Left ventricle myocardium inferior (tissue), 1 donor: ENCODE data around the gene TMCC1. TPM values are rescaled to one million over a fixed set of nuclear protein-coding genes. Genes with fewer than 3 reads are reported as not detected.
A peak's percentile ranks its signal among the peaks of the same experiment; 100 is the strongest.

ENCODE experiments used
- DNase-seq: peaks from one replicate; pipeline ENCODE4 v3.0.0-alpha.2; 2020
- H3K27ac ChIP-seq: fragments of 200-600 bp; replicated peaks from 2 replicates; pipeline ENCODE4 v1.8.0; 2021
- H3K27me3 ChIP-seq: fragments of 200-600 bp; 2 replicates; pipeline ENCODE4 v1.8.0; 2021; ENCODE audit warnings: low read depth
- H3K36me3 ChIP-seq: fragments of 200-600 bp; 2 replicates; pipeline ENCODE4 v1.8.0; 2021
- H3K4me1 ChIP-seq: fragments of 200-600 bp; 2 replicates; pipeline ENCODE4 v1.8.0; 2021
- H3K4me3 ChIP-seq: fragments of 200-600 bp; 2 replicates; pipeline ENCODE4 v1.8.0; 2021; ENCODE audit warnings: mild to moderate bottlenecking, moderate library complexity
- H3K9me3 ChIP-seq: fragments of 200-600 bp; replicated peaks from 2 replicates; pipeline ENCODE4 v1.8.0; 2021
- CTCF ChIP-seq: fragments of 200-600 bp; IDR thresholded peaks from 2 replicates; pipeline ENCODE4 v1.8.0; 2021; ENCODE audit warnings: antibody characterized with exemption, mild to moderate bottlenecking, borderline replicate concordance
- intact Hi-C: fragments of 100-400 bp; cut with micrococcal nuclease; formaldehyde crosslinking; loops from one replicate; pipeline ENCODE4 v1.11.0; 2022
- total RNA-seq: library from RNA; stranded (reverse); fragmentation: NEBNext Ultra II Directional; extraction: Animal tissue kit (Norgen Biotek cat#: 25700); gene quantifications from one replicate; pipeline ENCODE4 v1.2.1, GENCODE V29; 2021
- donor health status: DM: no; HTN: yes; CAD: no; lungs with severe emphysema.

TMCC1 gene
- total RNA-seq, 1 donor from 2014 or later = 28.3 TPM

- peak overlapping the region; percentile 76 for H3K27ac ChIP-seq
- peak overlapping the region; percentile 15 for H3K4me3 ChIP-seq
- no peaks in the 10 kb centered on the region for H3K27me3 ChIP-seq
- no peaks in the 10 kb centered on the region for H3K9me3 ChIP-seq
- intact Hi-C loops = no loop called here
- H3K36me3 ChIP-seq = peaks cover 2% of the 10 kb centered on the region
- peaks cover 42% of the 10 kb centered on the region for H3K4me1 ChIP-seq
- no peak for DNase-seq
- TF ChIP-seq CTCF = no peak
Measured at GRCh38 chr3:129663930-129664646, 229.4 kb downstream of the TMCC1 start.

GRCh38 chr3:129663045-129663446 lies 230.5 kb downstream of the TMCC1 start:
- H3K27me3 ChIP-seq = no peaks in the 10 kb centered on the region
- H3K9me3 ChIP-seq = no peaks in the 10 kb centered on the region
- no peak for DNase-seq
- TF ChIP-seq CTCF = no peak
- no peak overlapping the region for H3K4me3 ChIP-seq
- peak overlapping the region; percentile 76 for H3K27ac ChIP-seq
- no peaks in the 10 kb centered on the region for H3K36me3 ChIP-seq
- intact Hi-C loops = no loop called here
- H3K4me1 ChIP-seq = peaks cover 51% of the 10 kb centered on the region

- H3K27ac ChIP-seq = peak overlapping the region; percentile 76
- H3K4me3 ChIP-seq = no peak overlapping the region
- intact Hi-C loops = no loop called here
Measured at GRCh38 chr3:129662191-129662608, 231.3 kb downstream of the TMCC1 start.

GRCh38 chr3:129661766-129662165 lies 231.7 kb downstream of the TMCC1 start:
- intact Hi-C loops = no loop called here
- Histone ChIP-seq H3K9me3 (no peaks in the 10 kb centered on the region), H3K36me3 (no peaks in the 10 kb centered on the region), H3K27ac (peak overlapping the region; percentile 76), H3K4me3 (no peak overlapping the region), H3K27me3 (no peaks in the 10 kb centered on the region), H3K4me1 (peaks cover 63% of the 10 kb centered on the region)
- DNase-seq = no peak
- TF ChIP-seq CTCF = no peak

More at GRCh38 chr3:129662191-129662608, 231.3 kb downstream of the TMCC1 start:
- H3K4me1 ChIP-seq = peaks cover 59% of the 10 kb centered on the region
- H3K27me3 ChIP-seq = no peaks in the 10 kb centered on the region
- H3K36me3 ChIP-seq = no peaks in the 10 kb centered on the region
- no peak for DNase-seq
- H3K9me3 ChIP-seq = no peaks in the 10 kb centered on the region
- TF ChIP-seq CTCF = no peak

- Histone ChIP-seq H3K4me3 (no peak overlapping the region), H3K27ac (peak overlapping the region; percentile 63), H3K36me3 (peaks cover 10% of the 10 kb centered on the region), H3K27me3 (no peaks in the 10 kb centered on the region), H3K9me3 (no peaks in the 10 kb centered on the region), H3K4me1 (peaks cover 58% of the 10 kb centered on the region)
- intact Hi-C loops = loop anchor here (10.0 kb wide), 1 partner anchor 277 kb away; no protein-coding TSS in a partner anchor
- no peak for TF ChIP-seq CTCF
- no peak for DNase-seq
Measured at GRCh38 chr3:129658110-129658843, 235.2 kb downstream of the TMCC1 start.
